Stimulated activated CD4-positive, alpha-beta T cell treated with anti-CD3 and anti-CD28 coated beads, Interleukin-4, amount 100 ng/mL, for 1 hour (primary cell): Measurements from ENCODE around the gene SALL3.

Experiments
- DNase-seq: peaks from one replicate; pipeline ENCODE4 v3.0.0-alpha.2; 2020

The SALL3 gene

DNA sequence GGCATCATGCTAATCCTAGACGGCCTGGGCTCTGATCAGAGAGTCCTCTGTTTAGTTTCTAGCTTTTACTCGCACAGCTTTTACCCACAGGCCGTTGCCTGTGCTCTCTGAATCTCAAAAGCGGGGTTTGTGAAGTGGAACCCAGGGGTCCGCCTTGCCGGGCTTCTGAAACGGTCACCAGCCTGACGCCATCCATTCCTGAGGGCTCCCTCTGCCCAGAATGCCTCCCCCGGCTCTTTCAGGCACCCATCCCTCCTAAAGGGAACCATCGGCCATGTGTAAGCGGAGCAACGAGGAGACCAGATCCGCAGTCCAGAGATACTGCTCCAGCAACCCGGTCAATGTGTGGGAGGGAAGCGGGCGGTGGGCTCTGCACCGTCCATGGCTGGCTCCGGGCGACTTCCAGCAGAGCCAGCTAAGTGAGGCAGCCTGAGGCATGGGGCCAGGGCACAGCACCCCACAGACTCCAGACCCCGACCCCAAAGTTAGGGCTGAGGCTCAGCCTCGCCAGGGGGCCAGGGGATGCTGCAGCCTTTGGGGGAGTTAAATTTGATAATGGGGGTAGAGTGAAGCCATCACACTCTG, 28.8 kb downstream of the SALL3 start:
- no peak for DNase-seq

GRCh38 chr18:79010802-79011201, 31.2 kb downstream of the SALL3 start:
- DNase-seq = no peak

DNA sequence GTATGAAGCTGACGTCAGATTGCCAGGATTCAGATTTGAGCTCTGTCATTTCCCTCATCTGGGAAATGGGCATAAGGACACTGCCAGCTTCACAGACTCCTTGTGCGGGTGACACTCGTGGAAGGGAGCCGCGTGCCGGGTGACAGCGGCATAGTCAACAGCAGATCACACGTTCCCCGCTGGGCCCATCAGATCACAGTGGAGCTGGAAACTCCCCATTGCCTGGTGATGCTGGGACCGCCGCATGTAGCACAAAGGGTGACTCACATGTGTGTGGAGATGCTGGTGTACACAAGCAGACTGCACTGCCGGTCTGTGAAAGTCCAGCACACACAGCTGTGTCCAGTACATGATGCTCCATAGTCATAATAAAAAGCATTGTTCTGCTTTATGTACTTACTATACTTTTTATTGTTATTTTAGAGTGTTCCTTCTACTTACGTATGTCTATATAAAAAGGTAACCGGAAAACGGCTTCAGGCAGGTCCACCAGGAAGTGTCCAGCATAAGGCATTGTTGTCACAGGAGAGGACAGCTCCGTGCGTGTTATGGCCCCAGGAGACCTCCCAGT, 31.8 kb downstream of the SALL3 start:
- no peak for DNase-seq

GRCh38 chr18:79013869-79014268, 34.3 kb downstream of the SALL3 start:
- DNase-seq = no peak

DNA sequence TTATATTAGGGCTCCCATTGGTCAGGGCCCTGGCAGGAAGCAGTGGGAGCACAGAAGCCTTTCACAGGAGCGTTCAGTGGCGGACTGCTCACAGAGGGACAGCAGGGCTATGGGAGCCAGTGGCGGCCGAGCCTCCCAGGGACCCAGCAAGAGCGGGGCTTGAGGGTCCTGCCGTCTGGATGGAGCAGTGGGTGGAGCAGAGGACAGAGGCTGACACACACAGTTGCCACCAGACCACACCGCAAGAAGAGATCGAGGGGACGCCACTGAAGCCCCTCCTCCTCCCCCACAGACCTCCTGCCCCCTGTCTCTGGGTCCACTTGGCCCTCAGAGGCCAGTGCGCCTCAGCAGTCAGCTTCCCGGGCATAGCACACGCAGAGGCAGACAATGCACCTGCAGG, 39.3 kb downstream of the SALL3 start:
- DNase-seq = no peak

DNA sequence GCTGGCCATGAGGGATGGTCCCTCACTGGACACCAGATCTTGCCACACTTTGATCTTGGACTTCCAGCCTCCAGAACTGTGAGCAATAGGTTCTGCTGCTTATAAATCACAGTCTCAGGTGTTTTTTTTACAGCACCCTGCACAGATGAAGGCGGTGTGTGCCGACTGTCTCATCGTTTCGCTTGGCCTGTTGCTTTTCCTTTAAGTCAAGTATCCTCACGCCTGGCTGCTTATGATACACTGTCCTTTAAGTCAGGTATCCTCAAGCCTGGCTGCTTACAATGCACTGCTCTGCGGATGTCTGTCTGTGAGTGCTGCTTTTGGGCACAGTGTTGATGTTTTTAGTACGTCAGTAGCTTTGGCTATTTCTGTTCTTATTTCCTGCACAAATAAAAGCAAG, 40.3 kb downstream of the SALL3 start:
- DNase-seq = no peak

- DNase-seq = no peak
Observed at GRCh38 chr18:79022603-79023002, 43.0 kb downstream of the SALL3 start.

DNA sequence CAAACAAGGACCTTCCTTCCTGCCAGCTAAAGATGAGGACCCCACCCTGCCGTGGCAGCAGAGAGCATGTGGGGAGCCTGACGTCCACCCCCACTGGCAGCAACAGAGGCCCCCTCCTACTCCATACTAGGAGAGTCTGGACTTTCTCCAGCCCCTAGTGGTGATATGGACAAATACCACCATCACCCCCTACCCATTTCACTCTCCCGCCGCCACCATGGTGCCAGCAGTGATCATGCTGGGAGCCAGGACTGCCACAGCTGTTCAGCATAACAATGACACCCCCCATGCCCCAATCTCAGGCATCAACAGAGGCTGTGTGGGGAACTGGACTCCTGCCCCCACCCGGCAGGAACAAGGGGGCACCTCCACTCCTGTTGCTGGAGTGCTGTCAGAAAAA, 46.9 kb downstream of the SALL3 start:
- no peak for DNase-seq

DNA sequence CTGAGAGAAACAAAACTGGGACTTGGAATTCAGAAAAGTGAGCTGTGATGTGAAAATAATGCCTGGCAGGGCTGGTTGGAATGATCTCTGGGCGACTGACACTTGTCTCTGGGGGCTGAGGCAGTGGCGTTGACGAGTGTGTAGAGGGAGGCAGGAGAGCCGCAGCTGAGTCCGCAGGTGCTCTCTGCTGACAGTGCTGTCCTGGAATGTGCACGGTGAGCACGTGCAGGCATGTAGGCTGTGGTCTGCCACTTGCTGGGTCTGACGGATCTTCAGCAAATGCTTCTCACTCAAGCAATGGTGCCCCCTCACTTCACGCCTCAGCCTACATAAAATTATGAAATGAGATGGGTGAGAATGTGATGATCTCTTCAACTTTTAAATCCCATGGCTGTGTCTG, 51.1 kb downstream of the SALL3 start:
- DNase-seq = no peak

GRCh38 chr18:79042276-79042675, 62.7 kb downstream of the SALL3 start:
- DNase-seq = no peak

GRCh38 chr18:79043288-79043687, 63.7 kb downstream of the SALL3 start:
- DNase-seq = no peak

DNA sequence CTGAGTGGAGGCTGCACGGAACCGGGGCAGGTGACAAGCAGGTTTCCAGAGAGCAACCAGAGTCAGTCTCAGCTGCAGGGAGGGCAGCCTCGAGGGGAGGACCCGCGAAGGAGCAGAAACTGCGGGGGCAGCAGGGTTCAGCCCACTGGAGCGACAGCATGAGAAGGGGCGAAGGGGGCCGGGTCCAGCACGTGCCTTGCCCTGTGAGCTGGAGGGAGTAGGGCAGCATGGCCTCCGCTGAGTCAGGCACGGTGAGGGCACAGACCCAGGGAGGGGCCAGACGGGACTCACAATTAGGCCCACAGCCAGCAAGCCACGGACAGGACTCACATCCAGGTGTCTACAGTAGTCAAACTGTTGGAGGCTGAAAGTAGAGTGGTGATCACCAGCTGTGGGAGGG, 66.9 kb downstream of the SALL3 start:
- no peak for DNase-seq

DNA sequence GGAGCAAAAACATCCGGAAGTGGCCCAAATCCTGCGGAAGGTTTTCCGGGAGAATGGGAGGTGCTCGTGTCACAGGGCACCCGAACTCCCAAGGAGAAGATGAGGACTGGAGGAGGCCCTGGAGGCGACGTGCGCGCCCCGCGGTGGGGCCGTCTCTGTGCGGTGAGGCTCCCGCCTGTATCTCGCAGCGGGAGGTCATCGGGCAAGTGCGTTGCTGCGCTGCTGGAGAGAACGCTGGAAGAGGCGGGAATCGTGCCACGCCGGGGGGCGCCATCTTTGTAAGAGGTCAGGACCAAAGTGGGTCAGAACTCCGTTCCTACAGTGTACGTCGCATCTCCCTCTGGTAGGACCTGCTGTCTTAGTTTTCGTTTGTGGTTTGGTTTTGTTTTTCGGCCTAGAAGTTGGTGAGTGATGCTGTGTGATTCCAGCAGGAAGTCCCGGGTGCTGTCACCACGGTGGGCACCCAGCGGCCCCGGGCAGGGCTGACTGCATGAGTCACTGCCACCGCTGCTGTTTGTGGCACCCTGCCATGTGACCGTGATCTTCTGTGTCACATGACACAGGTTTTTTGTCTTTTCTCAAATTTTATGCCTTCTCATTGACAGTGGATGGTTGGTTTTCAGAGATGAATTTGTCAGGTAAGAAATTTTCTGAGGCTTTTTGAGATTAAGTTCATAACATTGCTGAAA, 68.1 kb downstream of the SALL3 start:
- no peak for DNase-seq

GRCh38 chr18:79048245-79048632, 68.6 kb downstream of the SALL3 start:
- no peak for DNase-seq

- DNase-seq = no peak
Observed at GRCh38 chr18:79049506-79049905, 69.9 kb downstream of the SALL3 start.
